Suppressor macrophage (primary cell): ENCODE results near the gene ISM1.

Experiments
- DNase-seq, 4 experiments: peaks; one replicate each; pipeline ENCODE4 v3.0.0-alpha.2; 2020 to 2022

ISM1 gene

DNA sequence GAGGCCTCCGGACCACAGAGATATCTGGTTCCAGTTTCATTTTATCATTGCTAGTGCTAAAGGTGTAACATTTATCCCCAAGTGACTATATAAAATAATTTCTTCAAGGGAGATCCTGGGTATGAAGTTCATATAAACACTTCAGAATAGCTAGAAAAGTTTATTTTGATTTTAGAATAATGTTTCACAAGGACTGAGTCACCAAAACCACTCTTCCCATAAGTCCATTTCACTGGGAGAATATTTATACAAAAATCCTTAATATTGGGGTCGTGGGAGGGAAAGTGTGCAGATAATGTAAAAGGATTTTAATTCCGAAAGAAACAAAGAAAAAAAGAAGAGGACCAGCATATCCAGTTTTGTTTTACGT is 128.1 kb downstream of the ISM1 start:
- DNase-seq, result no peak
